Stimulated activated CD4-positive, alpha-beta T cell treated with anti-CD3 and anti-CD28 coated beads, Interleukin-4, amount 100 ng/mL, for 1 hour (primary cell): ENCODE results near the gene IFITM10.

Experiments
- DNase-seq: peaks from one replicate; pipeline ENCODE4 v3.0.0-alpha.2; 2020

IFITM10 gene

GRCh38 chr11:1750481-1750839 is at the start of gene IFITM10:
IFITM10 (minus strand) TSS chr11:1750595; CDS start chr11:1750442, 153 bp downstream.
- no peak for DNase-seq

- no peak for DNase-seq
Observed at GRCh38 chr11:1797391-1798125, 47.2 kb upstream of the IFITM10 start.

DNA sequence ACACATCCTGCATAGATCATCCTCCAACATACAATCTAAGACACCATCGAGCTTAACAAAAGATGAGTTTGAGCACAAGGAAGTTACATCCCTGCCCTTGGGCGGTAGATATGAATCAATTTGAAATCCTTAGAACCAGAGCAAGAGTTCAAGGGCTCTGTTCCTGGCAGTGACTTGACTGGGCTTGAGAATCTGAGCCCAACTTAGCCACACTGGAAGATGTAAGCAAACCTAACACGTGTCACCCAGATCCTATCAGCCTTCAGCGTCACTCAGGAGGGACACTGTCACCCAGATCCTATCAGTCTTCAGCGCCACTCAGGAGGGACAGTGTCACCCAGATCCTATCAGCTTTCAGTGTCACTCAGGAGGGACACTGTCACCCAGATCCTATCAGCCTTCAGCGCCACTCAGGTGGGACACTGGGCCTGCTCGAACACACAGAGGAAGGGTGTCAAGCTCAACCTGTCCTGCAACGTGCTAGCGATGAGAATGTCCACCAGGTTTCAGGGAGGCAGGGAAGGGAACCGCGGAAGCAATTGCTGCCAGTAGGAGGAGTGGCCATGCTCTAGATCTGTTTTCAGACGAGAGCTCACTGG is 46.1 kb upstream of the IFITM10 start:
- DNase-seq, result no peak

GRCh38 chr11:1793081-1793480 is 42.7 kb upstream of the IFITM10 start:
- no peak for DNase-seq

- DNase-seq, result no peak
Observed at GRCh38 chr11:1792461-1792860, 42.1 kb upstream of the IFITM10 start.

GRCh38 chr11:1791912-1792311 is 41.5 kb upstream of the IFITM10 start:
- DNase-seq, result no peak

DNA sequence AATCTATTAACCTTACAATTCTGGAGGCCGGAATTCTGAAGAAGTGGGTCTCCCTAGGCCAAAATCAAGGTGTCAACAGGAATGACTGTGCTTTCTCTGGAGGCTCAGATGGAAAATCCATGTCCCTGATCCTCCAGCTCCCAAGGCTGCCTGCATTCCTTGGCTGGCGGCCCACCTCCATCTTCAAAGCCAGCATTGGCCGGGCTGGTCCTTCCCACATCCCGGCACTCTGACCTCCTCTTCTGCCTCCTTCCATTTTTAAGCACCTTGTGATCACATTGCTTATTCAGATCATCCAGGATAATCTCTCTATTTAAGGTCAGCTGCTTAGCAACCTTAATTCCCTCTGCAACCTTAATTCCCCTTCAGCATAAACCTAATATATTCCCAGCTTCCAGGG is 36.1 kb upstream of the IFITM10 start:
- no peak for DNase-seq

GRCh38 chr11:1785749-1786413 is 35.5 kb upstream of the IFITM10 start:
- no peak for DNase-seq

GRCh38 chr11:1784761-1785650 is 34.6 kb upstream of the IFITM10 start:
- DNase-seq, result no peak

- DNase-seq, result no peak
Observed at GRCh38 chr11:1783725-1784529, 33.5 kb upstream of the IFITM10 start.

DNA sequence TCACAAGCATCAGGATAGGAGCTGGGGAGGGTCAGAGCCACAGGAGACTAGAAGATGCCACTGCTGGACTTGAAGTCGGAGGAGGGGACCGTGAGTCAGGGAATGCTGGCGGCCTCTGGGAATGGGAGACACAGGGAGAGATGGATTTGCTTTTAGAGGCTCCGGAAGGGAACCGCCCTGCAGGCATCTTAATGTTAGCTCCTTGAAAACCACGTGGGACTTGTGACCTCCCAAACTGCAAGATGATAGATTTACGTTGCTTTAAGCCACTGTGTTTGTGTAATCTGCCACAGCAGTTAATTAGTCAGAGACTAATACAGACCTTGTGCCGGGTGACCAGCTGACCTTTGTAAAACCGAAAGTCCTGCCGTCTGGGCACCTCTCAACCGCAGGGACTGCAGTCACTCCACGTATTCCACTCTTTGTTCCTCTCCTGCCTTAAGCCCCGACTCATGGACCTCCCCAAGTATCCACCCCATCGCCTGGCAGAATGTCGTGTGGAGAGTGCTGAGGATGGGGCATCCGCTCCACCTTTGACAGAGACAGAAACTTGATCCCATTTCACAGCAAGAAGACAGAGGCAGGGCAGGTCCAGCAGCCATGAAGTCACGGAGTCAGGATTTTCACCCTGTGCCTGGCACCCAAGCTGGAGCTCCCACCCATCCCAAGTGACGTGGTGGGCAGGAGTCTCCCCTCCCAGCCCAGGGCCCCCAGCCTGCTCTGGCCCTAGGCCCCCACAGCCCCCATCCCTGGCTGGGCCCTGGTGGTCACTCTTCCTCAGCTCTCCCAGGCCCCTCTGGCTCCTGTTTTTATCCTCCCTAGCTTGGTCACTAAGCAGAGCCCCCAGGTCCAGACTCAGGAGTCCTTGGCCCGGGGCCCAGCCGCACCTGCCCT is 32.7 kb upstream of the IFITM10 start:
- DNase-seq, result no peak

DNA sequence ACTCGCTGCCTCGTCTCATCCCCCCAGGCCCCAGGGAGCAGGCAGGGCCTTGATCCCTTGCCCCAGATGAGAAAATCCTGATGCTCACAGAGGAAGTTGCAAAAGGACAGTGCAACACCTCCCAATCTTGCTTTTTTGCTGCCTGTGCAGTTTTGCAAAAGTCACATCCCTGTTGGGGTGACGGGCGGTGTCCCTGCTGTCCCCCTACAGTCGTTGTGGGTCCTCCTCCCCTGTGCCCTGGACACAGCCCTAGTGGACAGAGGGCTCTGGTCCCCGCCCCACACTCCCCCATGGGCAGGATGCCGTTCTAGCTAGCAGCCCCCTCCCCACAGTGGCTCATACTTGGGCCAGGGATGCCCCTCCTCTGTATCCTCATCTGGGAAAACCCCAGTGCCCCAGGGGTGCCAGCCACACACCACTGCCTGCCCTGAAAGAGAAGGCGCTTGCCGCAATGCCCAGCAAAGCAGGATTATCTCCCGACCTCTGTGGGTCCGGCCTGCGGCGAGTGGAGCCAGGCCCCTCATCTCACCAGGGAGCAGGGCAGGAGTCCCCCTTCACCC is 31.7 kb upstream of the IFITM10 start:
- no peak for DNase-seq

DNA sequence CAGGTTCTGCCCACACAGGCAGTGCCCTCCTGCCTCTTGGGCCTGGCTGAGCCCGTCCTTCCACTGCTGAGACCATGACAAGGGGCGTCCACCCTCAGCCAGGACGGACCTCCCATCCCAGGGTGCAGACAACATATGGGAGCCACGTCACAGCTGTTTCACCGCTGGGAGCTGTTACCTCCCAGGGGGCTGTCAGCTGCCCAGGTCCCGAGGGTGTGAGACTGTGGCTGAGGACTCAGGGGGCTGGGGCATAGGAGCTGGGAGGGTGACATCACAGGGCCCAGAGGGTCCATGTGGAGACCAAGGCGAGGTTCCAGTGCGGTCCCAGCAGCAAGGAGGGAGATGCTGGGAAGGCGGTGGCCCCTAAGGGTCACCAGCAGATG is 31.2 kb upstream of the IFITM10 start:
- DNase-seq, result no peak

GRCh38 chr11:1780700-1781592 is 30.6 kb upstream of the IFITM10 start:
- no peak for DNase-seq

DNA sequence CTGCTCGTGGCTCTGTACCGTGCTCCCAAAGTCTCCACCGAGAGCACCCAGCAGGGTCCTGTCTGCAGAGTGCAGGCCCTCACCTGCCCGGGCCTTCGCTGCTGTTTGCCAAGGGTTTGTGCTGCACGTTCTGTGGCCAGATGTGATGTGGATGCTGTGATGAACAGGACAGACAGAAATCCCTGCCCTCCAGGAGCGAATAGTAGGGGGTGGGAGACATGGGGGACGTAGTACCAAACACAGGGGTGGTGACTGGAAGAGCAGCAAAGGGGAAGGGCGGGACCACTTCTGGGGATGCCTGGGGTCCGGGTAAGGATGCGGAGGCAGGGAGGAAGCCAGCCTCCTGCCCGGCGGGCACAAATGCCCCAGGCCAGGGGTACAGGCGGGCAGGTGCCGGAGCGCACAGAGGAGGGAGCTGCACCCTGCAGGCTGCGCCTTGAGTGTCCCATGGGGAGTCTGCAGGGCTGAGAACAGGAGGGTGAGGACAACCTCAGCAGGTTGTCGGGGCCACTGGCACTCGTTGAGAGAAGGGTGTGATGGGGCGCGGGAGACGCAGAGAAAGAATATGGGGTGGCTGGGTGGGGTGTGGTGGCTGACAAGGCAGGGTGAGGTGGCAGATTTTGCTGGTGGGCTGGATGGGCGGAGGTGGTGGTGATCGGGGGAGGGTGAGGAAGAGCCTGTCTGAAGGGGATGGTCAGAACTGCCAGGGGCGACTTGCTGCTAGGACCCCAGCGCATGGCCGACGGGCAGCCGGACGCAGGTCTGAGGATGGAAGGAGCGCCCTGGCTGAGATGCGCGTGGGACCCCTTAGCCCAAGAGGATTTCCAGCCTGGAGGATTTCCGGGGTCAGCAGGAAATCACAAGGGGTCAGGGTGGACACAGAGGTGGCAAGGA is 29.7 kb upstream of the IFITM10 start:
- DNase-seq, result no peak

GRCh38 chr11:1779034-1779805 is 28.8 kb upstream of the IFITM10 start:
- no peak for DNase-seq

- no peak for DNase-seq
Observed at GRCh38 chr11:1778141-1778911, 27.9 kb upstream of the IFITM10 start.
